CD14-positive monocyte (primary cell): ENCODE results near the gene PTGFRN. TPM values are rescaled to one million over a fixed set of nuclear protein-coding genes. Genes with fewer than 3 reads are reported as not detected.

Experiments
- DNase-seq, 3 donors: peaks; one replicate each; pipeline ENCODE4 v3.0.0-alpha.2; 2011 to 2022
- H2AFZ ChIP-seq: 2 replicates; pipeline ENCODE4 v1.6.0; 2012; ENCODE audit warnings: mild to moderate bottlenecking, low read depth, low read length, inconsistent platforms; ENCODE audit not compliant: insufficient read depth, poor library complexity, severe bottlenecking
- H3K27ac ChIP-seq, 2 donors: 1 replicate in 1 of 2; 2 replicates in 1 of 2; pipeline ENCODE4 v1.5.1; 2012 to 2013; ENCODE audit warnings: low read length in 2 of 2, control low read depth in 1 of 2, inconsistent platforms in 1 of 2, low read depth in 1 of 2, mild to moderate bottlenecking in 1 of 2
- H3K27me3 ChIP-seq, 2 donors: one replicate each; pipeline versions ENCODE4 v1.6.0 to v1.6.1; 2011 to 2013; ENCODE audit warnings: low read length in 2 of 2; ENCODE audit not compliant: control insufficient read depth in 2 of 2, insufficient read depth in 2 of 2
- H3K36me3 ChIP-seq, 2 donors: replicated peaks in 1 of 2; 1 replicate in 1 of 2; 2 replicates in 1 of 2; pipeline versions ENCODE4 v1.5.1 to v1.6.1; 2012 to 2013; ENCODE audit warnings: low read length in 2 of 2, control low read depth in 1 of 2, inconsistent platforms in 1 of 2, mild to moderate bottlenecking in 1 of 2; ENCODE audit not compliant: insufficient read depth in 2 of 2, control insufficient read depth in 1 of 2
- H3K4me1 ChIP-seq, 2 donors: 1 replicate in 1 of 2; 2 replicates in 1 of 2; pipeline versions ENCODE4 v1.5.1 to v1.6.1; 2012 to 2013; ENCODE audit warnings: low read length in 2 of 2, control low read depth in 1 of 2, inconsistent platforms in 1 of 2, mild to moderate bottlenecking in 1 of 2, moderate library complexity in 1 of 2; ENCODE audit not compliant: insufficient read depth in 2 of 2, control insufficient read depth in 1 of 2
- H3K4me2 ChIP-seq: replicated peaks from 2 replicates; pipeline ENCODE3; 2012; ENCODE audit warnings: low read length, moderate library complexity, mild to moderate bottlenecking; ENCODE audit not compliant: poor library complexity, severe bottlenecking; ENCODE audit errors: extremely low read depth
- H3K4me3 ChIP-seq, 3 experiments: fragments of 200-600 bp in 1 of 3; sonication (generic) in 1 of 3; replicated peaks in 1 of 3; 1 replicate in 2 of 3; 2 replicates in 1 of 3; pipeline ENCODE4 v1.5.1; 2011 to 2013; ENCODE audit warnings: low read length in 3 of 3, mild to moderate bottlenecking in 3 of 3, control low read depth in 2 of 3, low read depth in 2 of 3, inconsistent platforms in 1 of 3, moderate library complexity in 1 of 3
- H3K79me2 ChIP-seq: 2 replicates; pipeline ENCODE4 v1.6.0; 2012; ENCODE audit warnings: mild to moderate bottlenecking, control low read depth, inconsistent platforms, low read length, moderate library complexity; ENCODE audit not compliant: insufficient read depth
- H3K9ac ChIP-seq: 2 replicates; pipeline ENCODE4 v1.6.0; 2017; ENCODE audit warnings: low read length, mild to moderate bottlenecking; ENCODE audit not compliant: insufficient read depth, poor library complexity, severe bottlenecking
- H3K9me3 ChIP-seq, 2 donors: replicated peaks in 1 of 2; 1 replicate in 1 of 2; 2 replicates in 1 of 2; pipeline versions ENCODE4 v1.5.1 to v1.6.1; 2012 to 2013; ENCODE audit warnings: low read length in 2 of 2, control low read depth in 1 of 2; ENCODE audit not compliant: control insufficient read depth in 1 of 2, insufficient read depth in 1 of 2
- H4K20me1 ChIP-seq: 2 replicates; pipeline ENCODE4 v1.6.0; 2012; ENCODE audit warnings: mild to moderate bottlenecking, low read length, control low read depth, moderate library complexity; ENCODE audit not compliant: insufficient read depth
- H3K27ac Mint-ChIP-seq, 7 donors: one replicate each; pipeline ENCODE4 v1.8.0; 2020; ENCODE audit warnings: mild to moderate bottlenecking in 7 of 7, mixed read lengths in 7 of 7, moderate library complexity in 6 of 7, inconsistent platforms in 2 of 7
- H3K27me3 Mint-ChIP-seq, 3 donors: one replicate each; pipeline ENCODE4 v1.8.0; 2021 to 2022; ENCODE audit warnings: low read depth in 3 of 3, mild to moderate bottlenecking in 3 of 3, mixed read lengths in 3 of 3, moderate library complexity in 3 of 3, inconsistent platforms in 1 of 3
- H3K36me3 Mint-ChIP-seq, 2 donors: one replicate each; pipeline ENCODE4 v1.8.0; 2020; ENCODE audit warnings: mixed read lengths in 2 of 2, inconsistent platforms in 1 of 2, mild to moderate bottlenecking in 1 of 2
- H3K4me1 Mint-ChIP-seq: one replicate; pipeline ENCODE4 v1.8.0; 2020; ENCODE audit warnings: mild to moderate bottlenecking, mixed read lengths
- H3K4me3 Mint-ChIP-seq, 2 donors: one replicate each; pipeline ENCODE4 v1.8.0; 2020; ENCODE audit warnings: mild to moderate bottlenecking in 2 of 2, mixed read lengths in 2 of 2, moderate library complexity in 1 of 2
- H3K9me3 Mint-ChIP-seq, 7 donors: one replicate each; pipeline ENCODE4 v1.8.0; 2020 to 2022; ENCODE audit warnings: mixed read lengths in 7 of 7, mild to moderate bottlenecking in 6 of 7, moderate library complexity in 6 of 7, inconsistent platforms in 2 of 7
- CTCF ChIP-seq: fragments of 200-600 bp; IDR thresholded peaks from one replicate; pipeline ENCODE4 v1.8.0; 2022; ENCODE audit warnings: antibody characterized with exemption, mild to moderate bottlenecking
- WGBS: methylation state at CpG from one replicate; pipeline ENCODE4 v1.1.5; 2013; ENCODE audit warnings: missing lambda C conversion rate; ENCODE audit not compliant: insufficient coverage; 5-methylcytosine and 5-hydroxymethylcytosine counted together
- intact Hi-C, 2 donors: fragments of 100-400 bp; cut with micrococcal nuclease; formaldehyde crosslinking; loops; one replicate each; pipeline versions ENCODE4 v1.15.0 to v1.15.1; 2023
- polyA plus RNA-seq, 3 donors: library from polyadenylated mRNA; depleted of rRNA in 1 of 3; unstranded in 2 of 3; stranded (reverse) in 1 of 3; fragments of 300-500 nt in 2 of 3; fragments of >200 nt in 1 of 3; fragmentation: Illumina TruSeq in 2 of 3; gene quantifications; 1 replicate in 2 of 3; 2 replicates in 1 of 3; pipeline ENCODE4 v1.2.3, GENCODE V29; 2012 to 2021

PTGFRN gene
- polyA plus RNA-seq, 3 donors: 1.5 to 2.9 (median 1.6) TPM

GRCh38 chr1:116910379-116911187 lies 867 bp downstream of the PTGFRN start:
- H3K79me2 ChIP-seq: no peaks in the 10 kb centered on the region
- peaks cover 5% of the 10 kb centered on the region for H3K4me1 Mint-ChIP-seq
- H3K36me3 ChIP-seq: no peaks in the 10 kb centered on the region
- H3K27me3 Mint-ChIP-seq: peaks cover 17 to 29% (median 20%) of the 10 kb centered on the region in 3 donors
- no peaks in the 10 kb centered on the region for H4K20me1 ChIP-seq
- H3K36me3 Mint-ChIP-seq: no peaks in the 10 kb centered on the region
- H3K9me3 ChIP-seq: no peaks in the 10 kb centered on the region
- peak overlapping the region; percentile 87 for H2AFZ ChIP-seq
- no peak for TF ChIP-seq CTCF
- H3K4me3 Mint-ChIP-seq: no peak overlapping the region
- peaks cover 0 to 2% (median 0%) of the 10 kb centered on the region in 7 donors for H3K9me3 Mint-ChIP-seq
- H3K4me3 ChIP-seq: peak overlapping the region; percentile 52 to 79 (median 59)
- H3K27ac ChIP-seq: no peak overlapping the region
- DNase-seq: peak; percentile 3 to 15 (median 12)
- H3K27ac Mint-ChIP-seq: no peak overlapping the region
- intact Hi-C loops: no loop called here
- peak overlapping the region; percentile 64 for H3K9ac ChIP-seq
- peaks cover 25 to 57% of the 10 kb centered on the region in 2 donors for H3K27me3 ChIP-seq
- 4% methylated on average over 63 of the region's 64 CpGs for whole genome bisulfite sequencing
- peak overlapping the region; percentile 84 for H3K4me2 ChIP-seq
- peaks cover 9 to 14% of the 10 kb centered on the region in 2 donors for H3K4me1 ChIP-seq

- Histone ChIP-seq H4K20me1 (no peaks in the 10 kb centered on the region), H3K9ac (no peak overlapping the region), H3K79me2 (no peaks in the 10 kb centered on the region), H3K27me3 (peaks cover 25 to 57% of the 10 kb centered on the region in 2 donors), H3K4me3 (peak overlapping the region in 1 of 3 experiments; percentile 79), H3K4me2 (no peak overlapping the region), H3K27ac (no peak overlapping the region), H2AFZ (no peak overlapping the region), H3K36me3 (no peaks in the 10 kb centered on the region), H3K9me3 (no peaks in the 10 kb centered on the region), H3K4me1 (peaks cover 9 to 14% of the 10 kb centered on the region in 2 donors)
- WGBS: 97% methylated on average over 6 of the region's 6 CpGs
- peaks cover 0 to 2% (median 0%) of the 10 kb centered on the region in 7 donors for H3K9me3 Mint-ChIP-seq
- peaks cover 17 to 30% (median 20%) of the 10 kb centered on the region in 3 donors for H3K27me3 Mint-ChIP-seq
- intact Hi-C loops: no loop called here
- no peak for DNase-seq
- TF ChIP-seq CTCF: no peak
- no peaks in the 10 kb centered on the region for H3K36me3 Mint-ChIP-seq
- H3K4me1 Mint-ChIP-seq: peaks cover 5% of the 10 kb centered on the region
- no peak overlapping the region for H3K27ac Mint-ChIP-seq
- H3K4me3 Mint-ChIP-seq: no peak overlapping the region
Observed at GRCh38 chr1:116911188-116911553, 1.5 kb downstream of the PTGFRN start.
